Measurements from ENCODE around the gene SMG6. TPM values are rescaled to one million over a fixed set of nuclear protein-coding genes. Genes with fewer than 3 reads are reported as not detected.

Gene SMG6
- polyA plus RNA-seq, 2 donors, result 14.0 to 16.7 TPM

GRCh38 chr17:2253768-2254406, 49.7 kb downstream of the SMG6 start:
- no peak overlapping the region for H3K4me3 ChIP-seq (ENCODE audit: low read depth in 1 of 2, low read length in 2 of 2)
- no peaks in the 10 kb centered on the region for H3K27me3 ChIP-seq (ENCODE audit: control insufficient read depth in 1 of 2, insufficient read depth in 2 of 2, low read length in 2 of 2)
- H3K4me1 ChIP-seq (ENCODE audit: control insufficient read depth in 2 of 2, insufficient read depth in 2 of 2, low read length in 1 of 2), result peaks cover 0 to 4% of the 10 kb centered on the region in 2 donors
- no peaks in the 10 kb centered on the region for H3K9me3 ChIP-seq (ENCODE audit: control insufficient read depth in 2 of 2, insufficient read depth in 1 of 2, low read depth in 1 of 2, low read length in 1 of 2)
- no peak overlapping the region for H3K27ac ChIP-seq (ENCODE audit: low read depth in 2 of 2, low read length in 1 of 2)
- H3K36me3 ChIP-seq (ENCODE audit: control insufficient read depth in 2 of 2, insufficient read depth in 2 of 2, low read length in 1 of 2), result peaks cover 0 to 5% of the 10 kb centered on the region in 2 donors
- WGBS, 2 donors, result 52 to 56% methylated on average over 5 of the region's 5 CpGs

DNA sequence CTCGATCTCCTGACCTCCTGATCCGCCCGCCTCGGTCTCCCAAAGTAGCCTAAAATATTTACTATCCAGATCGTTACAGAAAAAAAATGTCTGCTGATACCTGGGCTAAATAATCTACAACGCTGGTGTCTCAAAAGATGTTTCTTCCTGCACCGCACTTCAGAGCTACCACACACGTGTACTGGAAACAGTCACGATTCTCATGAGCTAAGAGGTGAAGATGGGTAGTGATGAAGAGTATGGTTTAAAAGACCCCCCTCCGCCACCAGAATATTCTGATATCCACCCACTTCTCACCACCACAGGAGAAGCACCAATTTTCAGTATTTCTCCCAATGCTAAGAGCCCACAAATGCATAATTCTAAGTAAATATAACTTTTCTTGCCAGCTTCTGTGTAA, 50.2 kb downstream of the SMG6 start:
- Histone ChIP-seq H3K27ac (ENCODE audit: low read depth in 2 of 2, low read length in 1 of 2) (no peak overlapping the region), H3K27me3 (ENCODE audit: control insufficient read depth in 1 of 2, insufficient read depth in 2 of 2, low read length in 2 of 2) (no peaks in the 10 kb centered on the region), H3K4me3 (ENCODE audit: low read depth in 1 of 2, low read length in 2 of 2) (no peak overlapping the region), H3K9me3 (ENCODE audit: control insufficient read depth in 2 of 2, insufficient read depth in 1 of 2, low read depth in 1 of 2, low read length in 1 of 2) (no peaks in the 10 kb centered on the region), H3K36me3 (ENCODE audit: control insufficient read depth in 2 of 2, insufficient read depth in 2 of 2, low read length in 1 of 2) (peaks cover 0 to 5% of the 10 kb centered on the region in 2 donors), H3K4me1 (ENCODE audit: control insufficient read depth in 2 of 2, insufficient read depth in 2 of 2, low read length in 1 of 2) (peaks cover 0 to 4% of the 10 kb centered on the region in 2 donors)
- WGBS, 2 donors, result 84 to 86% methylated on average over 10 of the region's 10 CpGs

DNA sequence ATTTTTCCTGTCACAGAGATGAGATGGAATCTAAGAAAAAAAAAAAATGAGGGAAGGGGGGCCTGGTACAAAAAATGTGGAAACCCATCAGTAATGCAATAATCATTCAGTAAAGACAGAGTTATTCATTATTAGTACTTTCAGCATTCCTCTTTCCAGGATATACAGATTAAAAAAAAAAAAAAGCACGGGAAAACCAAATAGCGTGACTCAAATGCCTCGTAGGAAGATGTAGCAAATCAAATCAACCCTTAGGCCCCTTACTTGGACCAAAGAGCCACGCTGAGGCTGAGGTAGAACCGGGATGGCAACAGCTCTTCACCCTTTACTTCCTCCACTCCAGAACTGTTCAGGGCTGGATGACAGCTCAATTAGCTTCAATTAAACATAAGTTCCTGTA, 52.5 kb downstream of the SMG6 start:
- Histone ChIP-seq H3K27me3 (ENCODE audit: control insufficient read depth in 1 of 2, insufficient read depth in 2 of 2, low read length in 2 of 2) (no peaks in the 10 kb centered on the region), H3K27ac (ENCODE audit: low read depth in 2 of 2, low read length in 1 of 2) (no peak overlapping the region), H3K4me1 (ENCODE audit: control insufficient read depth in 2 of 2, insufficient read depth in 2 of 2, low read length in 1 of 2) (peaks cover 0 to 4% of the 10 kb centered on the region in 2 donors), H3K4me3 (ENCODE audit: low read depth in 1 of 2, low read length in 2 of 2) (no peak overlapping the region), H3K36me3 (ENCODE audit: control insufficient read depth in 2 of 2, insufficient read depth in 2 of 2, low read length in 1 of 2) (peaks cover 0 to 5% of the 10 kb centered on the region in 2 donors), H3K9me3 (ENCODE audit: control insufficient read depth in 2 of 2, insufficient read depth in 1 of 2, low read depth in 1 of 2, low read length in 1 of 2) (no peaks in the 10 kb centered on the region)
- WGBS, 2 donors, result 83 to 85% methylated on average over 5 of the region's 5 CpGs

DNA sequence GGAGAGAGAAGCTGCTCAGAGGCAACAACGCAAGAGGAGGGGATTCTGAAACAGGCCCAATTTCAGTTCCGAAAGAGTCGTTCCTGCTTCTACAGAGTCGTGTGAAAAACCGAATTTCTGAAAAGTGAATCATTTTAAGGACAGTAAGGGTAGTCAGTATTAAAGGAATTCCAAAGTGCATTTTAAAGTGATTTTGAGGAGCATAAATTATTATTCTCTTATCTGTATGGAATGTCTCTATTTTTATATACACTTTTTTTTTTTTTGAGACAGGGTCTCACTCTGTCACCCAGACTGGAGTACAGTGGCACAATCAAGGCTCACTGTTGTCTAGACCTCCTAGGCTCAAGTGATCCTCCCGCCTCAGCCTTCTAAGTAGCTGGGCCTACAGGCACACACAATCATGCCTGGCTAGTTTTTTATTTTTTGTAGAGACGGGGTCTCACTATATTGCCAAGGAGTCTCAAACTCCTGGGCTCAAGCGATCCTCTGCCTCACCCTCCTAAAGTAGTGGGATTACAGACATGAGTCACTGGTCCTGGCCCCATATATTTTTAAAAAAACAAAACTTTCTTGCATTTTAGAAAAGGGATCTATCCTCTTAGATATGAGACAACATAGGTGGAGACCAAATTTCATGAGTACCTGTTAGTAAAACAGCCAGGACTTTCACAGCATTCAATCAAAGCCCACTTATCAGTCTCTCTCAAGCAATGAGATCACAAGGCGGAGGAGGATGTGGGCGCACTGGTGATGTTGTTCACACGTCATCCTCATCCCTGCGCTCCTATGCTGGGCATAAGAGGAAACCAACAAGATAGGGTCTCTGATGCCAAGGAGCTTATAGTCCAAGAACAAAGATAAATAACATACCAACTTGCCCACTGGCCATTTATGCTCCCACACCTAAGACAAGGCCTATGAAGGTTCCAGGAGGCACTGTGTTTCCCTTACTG, 53.2 kb downstream of the SMG6 start:
- Histone ChIP-seq H3K27ac (ENCODE audit: low read depth in 2 of 2, low read length in 1 of 2) (no peak overlapping the region), H3K27me3 (ENCODE audit: control insufficient read depth in 1 of 2, insufficient read depth in 2 of 2, low read length in 2 of 2) (no peaks in the 10 kb centered on the region), H3K4me1 (ENCODE audit: control insufficient read depth in 2 of 2, insufficient read depth in 2 of 2, low read length in 1 of 2) (peaks cover 0 to 4% of the 10 kb centered on the region in 2 donors), H3K4me3 (ENCODE audit: low read depth in 1 of 2, low read length in 2 of 2) (no peak overlapping the region), H3K36me3 (ENCODE audit: control insufficient read depth in 2 of 2, insufficient read depth in 2 of 2, low read length in 1 of 2) (peaks cover 0 to 5% of the 10 kb centered on the region in 2 donors), H3K9me3 (ENCODE audit: control insufficient read depth in 2 of 2, insufficient read depth in 1 of 2, low read depth in 1 of 2, low read length in 1 of 2) (no peaks in the 10 kb centered on the region)
- WGBS, 2 donors, result 89 to 90% methylated on average over 12 of the region's 12 CpGs

DNA sequence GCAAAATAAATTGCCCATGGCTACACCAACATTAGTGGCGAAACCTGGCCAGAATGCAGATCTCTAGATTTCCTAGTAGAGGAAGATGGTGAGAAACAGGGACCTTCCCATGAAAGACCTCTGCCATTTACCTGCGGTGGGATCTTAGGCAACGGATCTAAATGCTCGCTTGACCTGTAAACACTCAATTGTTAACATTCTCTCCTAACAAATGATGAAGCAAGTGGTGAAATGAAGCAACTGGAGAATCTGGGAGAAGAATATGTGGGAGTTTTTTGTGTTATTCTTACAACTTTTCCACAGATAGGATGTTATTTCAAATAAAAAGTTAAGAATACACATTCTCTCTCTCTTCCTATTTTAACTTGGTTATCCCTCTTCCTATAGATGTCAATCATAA, 56.6 kb downstream of the SMG6 start:
- H3K4me1 ChIP-seq (ENCODE audit: control insufficient read depth in 2 of 2, insufficient read depth in 2 of 2, low read length in 1 of 2), result no peaks in the 10 kb centered on the region
- no peaks in the 10 kb centered on the region for H3K27me3 ChIP-seq (ENCODE audit: control insufficient read depth in 1 of 2, insufficient read depth in 2 of 2, low read length in 2 of 2)
- H3K36me3 ChIP-seq (ENCODE audit: control insufficient read depth in 2 of 2, insufficient read depth in 2 of 2, low read length in 1 of 2), result peaks cover 0 to 10% of the 10 kb centered on the region in 2 donors
- no peak overlapping the region for H3K4me3 ChIP-seq (ENCODE audit: low read depth in 1 of 2, low read length in 2 of 2)
- H3K27ac ChIP-seq (ENCODE audit: low read depth in 2 of 2, low read length in 1 of 2), result no peak overlapping the region
- 94% methylated on average over 4 of the region's 4 CpGs for WGBS, 2 donors
- no peaks in the 10 kb centered on the region for H3K9me3 ChIP-seq (ENCODE audit: control insufficient read depth in 2 of 2, insufficient read depth in 1 of 2, low read depth in 1 of 2, low read length in 1 of 2)

DNA sequence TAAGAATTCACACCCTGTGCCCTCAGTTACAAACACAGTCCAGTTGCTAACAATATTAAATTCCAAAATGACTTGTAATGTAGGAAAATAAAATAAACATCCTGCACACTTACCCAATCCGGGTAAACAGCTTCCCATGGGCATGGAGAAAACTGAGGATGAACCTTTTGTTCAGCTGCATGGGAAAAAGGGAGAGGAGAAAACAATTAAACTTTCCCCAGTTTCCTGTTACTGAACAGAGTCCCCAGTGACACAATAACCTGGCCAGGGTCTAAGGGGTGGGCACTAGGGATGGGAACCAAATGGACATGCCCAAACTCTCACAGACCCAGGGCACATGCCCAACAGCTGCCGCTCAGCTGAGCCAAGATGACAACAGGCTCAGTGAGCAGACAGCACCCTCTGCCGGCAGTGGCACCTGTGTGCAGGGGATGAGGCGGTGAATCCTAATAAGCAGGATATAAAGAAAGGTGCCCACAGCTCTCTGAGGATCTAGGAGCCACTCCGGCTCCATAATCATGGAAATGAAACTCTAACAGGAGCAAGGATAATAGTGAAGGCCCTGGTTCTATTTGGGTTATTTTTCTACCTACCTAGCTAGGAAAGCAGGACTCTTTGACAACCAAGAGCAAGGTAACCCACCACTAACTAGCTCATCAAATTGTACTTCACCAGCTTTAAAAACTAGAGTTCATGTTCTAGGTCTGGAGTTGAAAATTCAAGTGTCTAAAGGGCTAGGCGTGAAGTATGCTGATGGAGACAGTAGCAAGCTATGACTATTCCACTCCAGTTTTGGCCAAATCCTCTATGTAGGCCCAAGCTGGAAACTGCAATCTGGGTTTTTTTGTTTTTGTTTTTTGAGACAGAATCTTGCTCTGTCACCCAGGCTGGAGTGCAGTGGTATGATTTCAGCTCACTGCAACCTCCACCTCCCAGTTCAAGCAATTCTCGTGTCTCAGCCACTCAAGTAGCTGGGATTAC, 58.8 kb downstream of the SMG6 start:
- Histone ChIP-seq H3K27ac (ENCODE audit: low read depth in 2 of 2, low read length in 1 of 2) (peak overlapping the region; percentile 56 to 61), H3K9me3 (ENCODE audit: control insufficient read depth in 2 of 2, insufficient read depth in 1 of 2, low read depth in 1 of 2, low read length in 1 of 2) (no peaks in the 10 kb centered on the region), H3K4me3 (ENCODE audit: low read depth in 1 of 2, low read length in 2 of 2) (no peak overlapping the region), H3K36me3 (ENCODE audit: control insufficient read depth in 2 of 2, insufficient read depth in 2 of 2, low read length in 1 of 2) (peaks cover 0 to 6% of the 10 kb centered on the region in 2 donors), H3K4me1 (ENCODE audit: control insufficient read depth in 2 of 2, insufficient read depth in 2 of 2, low read length in 1 of 2) (peaks cover 0 to 2% of the 10 kb centered on the region in 2 donors), H3K27me3 (ENCODE audit: control insufficient read depth in 1 of 2, insufficient read depth in 2 of 2, low read length in 2 of 2) (no peaks in the 10 kb centered on the region)
- 21 to 22% methylated on average over 7 of the region's 7 CpGs for WGBS, 2 donors

- Histone ChIP-seq H3K9me3 (ENCODE audit: control insufficient read depth in 2 of 2, insufficient read depth in 1 of 2, low read depth in 1 of 2, low read length in 1 of 2) (no peaks in the 10 kb centered on the region), H3K27ac (ENCODE audit: low read depth in 2 of 2, low read length in 1 of 2) (peak overlapping the region; percentile 18 to 36), H3K36me3 (ENCODE audit: control insufficient read depth in 2 of 2, insufficient read depth in 2 of 2, low read length in 1 of 2) (peaks cover 0 to 6% of the 10 kb centered on the region in 2 donors), H3K4me1 (ENCODE audit: control insufficient read depth in 2 of 2, insufficient read depth in 2 of 2, low read length in 1 of 2) (peaks cover 0 to 3% of the 10 kb centered on the region in 2 donors), H3K4me3 (ENCODE audit: low read depth in 1 of 2, low read length in 2 of 2) (no peak overlapping the region), H3K27me3 (ENCODE audit: control insufficient read depth in 1 of 2, insufficient read depth in 2 of 2, low read length in 2 of 2) (no peaks in the 10 kb centered on the region)
- 89 to 91% methylated on average over 5 of the region's 5 CpGs for WGBS, 2 donors
Observed at GRCh38 chr17:2243953-2244352, 59.6 kb downstream of the SMG6 start.

GRCh38 chr17:2241823-2242222, 61.8 kb downstream of the SMG6 start:
- no peak overlapping the region for H3K27ac ChIP-seq (ENCODE audit: low read depth in 2 of 2, low read length in 1 of 2)
- H3K9me3 ChIP-seq (ENCODE audit: control insufficient read depth in 2 of 2, insufficient read depth in 1 of 2, low read depth in 1 of 2, low read length in 1 of 2), result no peaks in the 10 kb centered on the region
- H3K4me3 ChIP-seq (ENCODE audit: low read depth in 1 of 2, low read length in 2 of 2), result no peak overlapping the region
- no peaks in the 10 kb centered on the region for H3K27me3 ChIP-seq (ENCODE audit: control insufficient read depth in 1 of 2, insufficient read depth in 2 of 2, low read length in 2 of 2)
- WGBS, 2 donors, result 81 to 85% methylated on average over 5 of the region's 5 CpGs
- peaks cover 0 to 6% of the 10 kb centered on the region in 2 donors for H3K36me3 ChIP-seq (ENCODE audit: control insufficient read depth in 2 of 2, insufficient read depth in 2 of 2, low read length in 1 of 2)
- H3K4me1 ChIP-seq (ENCODE audit: control insufficient read depth in 2 of 2, insufficient read depth in 2 of 2, low read length in 1 of 2), result peaks cover 0 to 3% of the 10 kb centered on the region in 2 donors

DNA sequence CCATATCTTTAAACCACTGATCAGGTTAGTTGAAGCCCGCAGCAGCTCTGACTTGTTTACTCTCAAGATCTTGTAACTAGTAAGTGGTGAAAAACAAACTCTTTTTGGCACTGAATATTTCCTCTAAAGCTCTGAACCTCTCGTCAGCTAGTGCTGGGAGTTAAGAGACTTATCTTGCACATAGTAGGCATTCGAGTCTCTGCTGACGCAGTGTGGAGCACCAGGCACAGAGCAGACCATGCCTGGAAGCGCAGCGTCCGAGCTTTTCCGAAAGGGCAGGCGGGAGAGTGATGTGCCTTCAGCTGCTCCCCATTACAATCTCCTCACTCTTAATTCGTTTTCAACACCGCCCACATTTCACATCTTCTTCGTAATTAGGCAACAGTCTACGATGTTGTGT, 63.0 kb downstream of the SMG6 start:
- Histone ChIP-seq H3K4me3 (ENCODE audit: low read depth in 1 of 2, low read length in 2 of 2) (no peak overlapping the region), H3K27me3 (ENCODE audit: control insufficient read depth in 1 of 2, insufficient read depth in 2 of 2, low read length in 2 of 2) (no peaks in the 10 kb centered on the region), H3K9me3 (ENCODE audit: control insufficient read depth in 2 of 2, insufficient read depth in 1 of 2, low read depth in 1 of 2, low read length in 1 of 2) (no peaks in the 10 kb centered on the region), H3K27ac (ENCODE audit: low read depth in 2 of 2, low read length in 1 of 2) (peak overlapping the region; percentile 25 to 40), H3K36me3 (ENCODE audit: control insufficient read depth in 2 of 2, insufficient read depth in 2 of 2, low read length in 1 of 2) (peaks cover 0 to 6% of the 10 kb centered on the region in 2 donors), H3K4me1 (ENCODE audit: control insufficient read depth in 2 of 2, insufficient read depth in 2 of 2, low read length in 1 of 2) (peaks cover 0 to 3% of the 10 kb centered on the region in 2 donors)
- 79 to 81% methylated on average over 13 of the region's 13 CpGs for WGBS, 2 donors
